SK-N-SH (cell line): ENCODE results near the gene PRR36. TPM values are rescaled to one million over a fixed set of nuclear protein-coding genes. Genes with fewer than 3 reads are reported as not detected.

Source experiments
- CTCF ChIA-PET: fragments of 300-600, 350-600 bp; formaldehyde crosslinking; extraction: SDS; loops from one replicate; lab custom pipeline; 2021; lab: Yijun Ruan, JAX
- POLR2A ChIA-PET: fragments of 350-600 bp; sonication (Branson Sonifier 250); formaldehyde crosslinking; extraction: SDS; loops from one replicate; lab custom pipeline; 2020; ENCODE audit warnings: antibody characterized with exemption, inconsistent platforms; lab: Yijun Ruan, JAX
- DNase-seq: peaks from one replicate; pipeline ENCODE4 v3.0.0; 2012
- H2AFZ ChIP-seq: fragments of 200-600 bp; sonication (generic); 2 replicates; pipeline ENCODE4 v1.8.1; 2016; ENCODE audit warnings: antibody characterized with exemption, mild to moderate bottlenecking, low read depth
- H3F3A ChIP-seq: fragments of 200-600 bp; sonication (generic); replicated peaks from 2 replicates; pipeline ENCODE3; 2016; ENCODE audit warnings: antibody characterized with exemption, mild to moderate bottlenecking; ENCODE audit not compliant: insufficient read depth
- H3K27ac ChIP-seq, 2 experiments: fragments of 200-500 bp in 1 of 2; fragments of 200-600 bp in 1 of 2; sonication (Bioruptor generic) in 1 of 2; sonication (generic), shearing (Covaris generic) in 1 of 2; 2 replicates each; pipeline versions ENCODE4 v1.5.1 to v1.6.1; 2014 to 2016; ENCODE audit warnings: low read depth in 2 of 2, inconsistent platforms in 1 of 2, low read length in 1 of 2, mild to moderate bottlenecking in 1 of 2, mixed read lengths in 1 of 2
- H3K27me3 ChIP-seq: fragments of 200-600 bp; sonication (generic), shearing (Covaris generic); 2 replicates; pipeline ENCODE4 v1.6.1; 2016; ENCODE audit warnings: mixed run types; ENCODE audit not compliant: insufficient read depth
- H3K36me3 ChIP-seq, 2 experiments: fragments of 200-500 bp in 1 of 2; fragments of 200-600 bp in 1 of 2; sonication (Bioruptor generic) in 1 of 2; sonication (generic) in 1 of 2; replicated peaks in 1 of 2; 2 replicates each; pipeline versions ENCODE3 to v1.5.1; 2014 to 2016; ENCODE audit warnings: low read length in 1 of 2, mild to moderate bottlenecking in 1 of 2; ENCODE audit not compliant: insufficient read depth in 2 of 2, control insufficient read depth in 1 of 2
- H3K4me1 ChIP-seq, 2 experiments: fragments of 200-500 bp in 1 of 2; fragments of 200-600 bp in 1 of 2; sonication (Bioruptor generic) in 1 of 2; sonication (generic), shearing (Covaris generic) in 1 of 2; 2 replicates each; pipeline versions ENCODE4 v1.5.1 to v1.6.1; 2014 to 2016; ENCODE audit warnings: low read depth in 1 of 2, low read length in 1 of 2, mixed run types in 1 of 2; ENCODE audit not compliant: insufficient read depth in 2 of 2, control insufficient read depth in 1 of 2
- H3K4me2 ChIP-seq: fragments of 200-600 bp; sonication (generic), shearing (Covaris generic); 2 replicates; pipeline ENCODE4 v1.6.1; 2017; ENCODE audit warnings: mixed run types
- H3K4me3 ChIP-seq, 2 experiments: fragments of 200-500 bp in 1 of 2; fragments of 200-600 bp in 1 of 2; sonication (Bioruptor generic) in 1 of 2; sonication (generic), shearing (Covaris generic) in 1 of 2; 2 replicates each; pipeline versions ENCODE4 v1.5.1 to v1.8.1; 2014 to 2016; ENCODE audit warnings: low read depth in 2 of 2, inconsistent platforms in 1 of 2, low read length in 1 of 2, mild to moderate bottlenecking in 1 of 2, mixed read lengths in 1 of 2, moderate library complexity in 1 of 2
- H3K79me2 ChIP-seq: fragments of 200-600 bp; sonication (generic); 2 replicates; pipeline ENCODE4 v1.8.1; 2017; ENCODE audit warnings: mild to moderate bottlenecking; ENCODE audit not compliant: insufficient read depth
- H3K9ac ChIP-seq: fragments of 200-600 bp; sonication (generic); 2 replicates; pipeline ENCODE4 v1.6.1; 2017; ENCODE audit warnings: mixed run types
- H3K9me2 ChIP-seq: fragments of 200-600 bp; sonication (generic); 2 replicates; pipeline ENCODE4 v1.6.1; 2017; ENCODE audit warnings: mixed run types
- H3K9me3 ChIP-seq: fragments of 200-600 bp; sonication (generic); 2 replicates; pipeline ENCODE4 v1.6.1; 2017; ENCODE audit warnings: mixed run types, mild to moderate bottlenecking, moderate library complexity
- H4K20me1 ChIP-seq: fragments of 200-600 bp; sonication (generic); 2 replicates; pipeline ENCODE4 v1.6.1; 2017; ENCODE audit warnings: mild to moderate bottlenecking, mixed run types; ENCODE audit not compliant: insufficient read depth
- CHD2 ChIP-seq: fragments of 150-350 bp; IDR thresholded peaks from 2 replicates; pipeline ENCODE4 v1.6.1; 2018; ENCODE audit warnings: low read length; ENCODE audit not compliant: partially characterized antibody
- ELF1 ChIP-seq: IDR thresholded peaks from 2 replicates; pipeline ENCODE4 v1.4.0; 2012
- EZH2phosphoT487 ChIP-seq: fragments of 200-600 bp; sonication (generic); IDR thresholded peaks from 2 replicates; pipeline ENCODE4 v1.6.1; 2017; ENCODE audit warnings: low read depth, mixed run types, mild to moderate bottlenecking, antibody characterized with exemption, moderate library complexity, borderline replicate concordance
- FOXJ3 ChIP-seq: sonication (generic); formaldehyde crosslinking; IDR thresholded peaks from 2 replicates; pipeline ENCODE4 v1.5.1; 2020; ENCODE audit warnings: mild to moderate bottlenecking, missing genetic modification reagents
- FOXM1 ChIP-seq: IDR thresholded peaks from 2 replicates; pipeline ENCODE4 v1.4.0; 2012; ENCODE audit warnings: low read depth, mild to moderate bottlenecking
- GABPA ChIP-seq: IDR thresholded peaks from 2 replicates; pipeline ENCODE4 v1.4.0; 2012; ENCODE audit warnings: low read depth, mild to moderate bottlenecking
- IRF3 ChIP-seq: fragments of 150-350 bp; IDR thresholded peaks from 2 replicates; pipeline ENCODE4 v1.6.1; 2016; ENCODE audit warnings: mild to moderate bottlenecking, low read depth, low read length
- MEF2A ChIP-seq: IDR thresholded peaks from 2 replicates; pipeline ENCODE4 v1.4.0; 2012; ENCODE audit warnings: low read depth, borderline replicate concordance
- MXI1 ChIP-seq: IDR thresholded peaks from 2 replicates; pipeline ENCODE4 v1.6.1; 2012; ENCODE audit warnings: mild to moderate bottlenecking, low read depth, low read length, improper control_type of control experiment
- NFIC ChIP-seq: IDR thresholded peaks from 2 replicates; pipeline ENCODE4 v1.4.0; 2012; ENCODE audit warnings: borderline replicate concordance
- NRF1 ChIP-seq: IDR thresholded peaks from 2 replicates; pipeline ENCODE4 v1.6.1; 2012; ENCODE audit warnings: low read depth, mild to moderate bottlenecking, low read length
- RAD21 ChIP-seq: IDR thresholded peaks from 2 replicates; pipeline ENCODE4 v1.6.1; 2012; ENCODE audit warnings: mild to moderate bottlenecking, low read length
- RCOR1 ChIP-seq: fragments of 150-350 bp; IDR thresholded peaks from 2 replicates; pipeline ENCODE4 v1.6.1; 2017; ENCODE audit warnings: antibody characterized with exemption, low read length
- RXRA ChIP-seq: IDR thresholded peaks from 2 replicates; pipeline ENCODE4 v1.4.0; 2012; ENCODE audit warnings: low read depth, mild to moderate bottlenecking, borderline replicate concordance
- SIN3A ChIP-seq: IDR thresholded peaks from 2 replicates; pipeline ENCODE4 v1.6.1; 2012; ENCODE audit warnings: low read depth, mild to moderate bottlenecking, low read length, moderate library complexity, borderline replicate concordance
- SMC3 ChIP-seq: IDR thresholded peaks from 2 replicates; pipeline ENCODE4 v1.6.1; 2012; ENCODE audit warnings: low read depth, low read length, improper control_type of control experiment
- USF1 ChIP-seq: IDR thresholded peaks from 2 replicates; pipeline ENCODE4 v1.4.0; 2012; ENCODE audit warnings: low read depth, borderline replicate concordance
- YY1 ChIP-seq: IDR thresholded peaks from 2 replicates; pipeline ENCODE4 v1.4.0; 2012; ENCODE audit warnings: low read depth, mild to moderate bottlenecking
- ZBTB33 ChIP-seq: IDR thresholded peaks from 2 replicates; pipeline ENCODE4 v1.4.0; 2012; ENCODE audit warnings: low read depth, borderline replicate concordance
- WGBS: methylation state at CpG from one replicate; pipeline ENCODE4 v1.1.6; 2017; ENCODE audit warnings: low lambda C conversion rate; 5-methylcytosine and 5-hydroxymethylcytosine counted together
- polyA plus RNA-seq, 3 experiments: library from polyadenylated mRNA; depleted of rRNA; stranded (reverse); fragments of >200 nt; gene quantifications; 2 replicates each; pipeline ENCODE4 v1.2.3, GENCODE V29; 2012
- TF ChIP-seq, protein P1 (sequence below): fragments of 150-350 bp; IDR thresholded peaks from 2 replicates; pipeline ENCODE4 v1.6.1; 2017; ENCODE audit warnings: antibody characterized with exemption, low read length, low read depth, borderline replicate concordance
- TF ChIP-seq, protein P2 (sequence below): IDR thresholded peaks from 2 replicates; pipeline ENCODE4 v1.4.0; 2012; ENCODE audit warnings: low read depth

The PRR36 gene
- polyA plus RNA-seq, 1 of the 3 experiments (the other 2 are of a cell fraction) = 0.18 TPM

DNA sequence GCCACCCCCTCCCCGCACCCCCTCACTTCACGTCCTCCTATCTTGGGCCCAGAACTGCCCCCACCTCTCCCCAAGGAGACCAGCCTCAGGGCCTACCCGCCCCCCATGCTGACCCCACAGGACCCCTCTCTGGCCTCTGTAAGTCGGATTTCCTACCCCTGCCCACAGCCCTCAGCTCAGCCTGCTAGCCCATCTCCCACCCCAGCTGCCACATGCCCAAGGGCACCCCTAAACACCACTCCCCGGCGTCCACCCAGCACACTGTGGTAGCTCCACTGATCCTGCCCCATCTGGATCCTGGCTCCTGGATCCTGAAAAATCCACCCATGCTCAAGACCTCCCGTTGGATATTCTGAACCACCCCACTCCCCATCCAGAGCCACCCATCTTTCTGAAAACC lies 43.4 kb downstream of the PRR36 start:
- peak overlapping the region; percentile 81 for H3K4me2 ChIP-seq
- peaks cover 4% of the 10 kb centered on the region; the same call in 1 of the 2 replicates for H3K79me2 ChIP-seq
- ChIA-PET POLR2A (no interaction called here), CTCF (interaction anchor here (1.0 to 2.8 kb wide), 4 partner anchors 10 to 73 kb away, joined by 3 to 15 read pairs (median 5); partner anchors contain the start of gene MAP2K7)
- peaks cover 0 to 7% of the 10 kb centered on the region in 2 experiments; a peak in 1 of 4 replicates for H3K4me1 ChIP-seq
- TF ChIP-seq RAD21 = no peak
- no peak for TF ChIP-seq ELF1
- TF ChIP-seq MEF2A = no peak
- no peak for TF ChIP-seq SIN3A
- TF ChIP-seq, protein P1, sequence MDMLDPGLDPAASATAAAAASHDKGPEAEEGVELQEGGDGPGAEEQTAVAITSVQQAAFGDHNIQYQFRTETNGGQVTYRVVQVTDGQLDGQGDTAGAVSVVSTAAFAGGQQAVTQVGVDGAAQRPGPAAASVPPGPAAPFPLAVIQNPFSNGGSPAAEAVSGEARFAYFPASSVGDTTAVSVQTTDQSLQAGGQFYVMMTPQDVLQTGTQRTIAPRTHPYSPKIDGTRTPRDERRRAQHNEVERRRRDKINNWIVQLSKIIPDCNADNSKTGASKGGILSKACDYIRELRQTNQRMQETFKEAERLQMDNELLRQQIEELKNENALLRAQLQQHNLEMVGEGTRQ = no peak
- peaks cover 24% of the 10 kb centered on the region; the same call in 1 of the 2 replicates for H3K27me3 ChIP-seq
- no peaks in the 10 kb centered on the region for H3F3A ChIP-seq
- no peaks in the 10 kb centered on the region for H4K20me1 ChIP-seq
- H3K4me3 ChIP-seq = peak overlapping the region; percentile 52 to 60; a peak in 3 of 4 replicates
- H3K9me2 ChIP-seq = no peaks in the 10 kb centered on the region
- no peak overlapping the region for H3K27ac ChIP-seq
- WGBS = 46% methylated on average over 7 of the region's 7 CpGs
- DNase-seq = no peak
- peak overlapping the region; percentile 28; the same call in 1 of the 2 replicates for H3K9ac ChIP-seq
- no peaks in the 10 kb centered on the region for H3K36me3 ChIP-seq
- H2AFZ ChIP-seq = no peak overlapping the region
- no peaks in the 10 kb centered on the region for H3K9me3 ChIP-seq

DNA sequence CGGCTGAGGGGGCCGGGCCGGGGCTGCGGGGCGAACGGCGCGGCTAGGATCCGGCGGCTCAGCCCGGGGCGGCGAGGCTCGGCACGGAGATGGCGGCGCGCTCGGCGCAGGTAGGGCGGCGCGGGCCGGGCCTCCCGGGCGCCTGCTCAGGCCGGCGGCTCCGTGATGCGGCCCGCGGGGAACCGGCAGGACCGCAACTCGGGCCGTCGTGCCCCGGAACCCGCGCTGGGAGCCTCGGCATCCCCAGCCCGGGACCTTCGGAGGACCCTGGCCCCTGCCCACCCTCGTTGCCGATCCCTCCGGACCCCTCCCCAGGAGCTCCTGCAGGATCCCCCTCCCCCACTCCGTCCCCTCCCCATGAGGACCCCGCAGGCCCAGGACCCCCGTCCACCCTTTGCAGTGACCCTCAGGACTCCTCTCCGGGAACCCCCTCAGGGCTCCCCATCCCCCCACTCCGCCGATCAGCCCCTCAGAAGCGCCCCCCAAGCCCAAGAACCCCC lies 43.9 kb downstream of the PRR36 start:
- DNase-seq = no peak
- no peaks in the 10 kb centered on the region for H4K20me1 ChIP-seq
- no peaks in the 10 kb centered on the region for H3K36me3 ChIP-seq
- peaks cover 4% of the 10 kb centered on the region; the same call in 1 of the 2 replicates for H3K79me2 ChIP-seq
- peaks cover 0 to 7% of the 10 kb centered on the region in 2 experiments; a peak in 1 of 4 replicates for H3K4me1 ChIP-seq
- no peaks in the 10 kb centered on the region for H3K9me3 ChIP-seq
- no peak overlapping the region for H2AFZ ChIP-seq
- peak overlapping the region; percentile 52 to 60; a peak in 3 of 4 replicates for H3K4me3 ChIP-seq
- H3K27me3 ChIP-seq = peaks cover 27% of the 10 kb centered on the region
- H3K9me2 ChIP-seq = no peaks in the 10 kb centered on the region
- H3K4me2 ChIP-seq = peak overlapping the region; percentile 81
- peak overlapping the region; percentile 28; the same call in 1 of the 2 replicates for H3K9ac ChIP-seq
- no peak overlapping the region for H3K27ac ChIP-seq
- 11% methylated on average over 14 of the region's 53 CpGs for WGBS
- no peaks in the 10 kb centered on the region for H3F3A ChIP-seq
- POLR2A ChIA-PET = no interaction called here
- TF ChIP-seq MEF2A (no peak), CHD2 (no peak), GABPA (no peak), IRF3 (no peak), EZH2phosphoT487 (no peak), FOXM1 (no peak), NRF1 (no peak), USF1 (no peak), SMC3 (no peak), NFIC (no peak), RCOR1 (no peak), FOXJ3 (CRISPR knock-in tag) (no peak), MXI1 (no peak), ELF1 (no peak), ZBTB33 (no peak), YY1 (no peak), RAD21 (no peak), RXRA (no peak)
- TF ChIP-seq, protein P2, sequence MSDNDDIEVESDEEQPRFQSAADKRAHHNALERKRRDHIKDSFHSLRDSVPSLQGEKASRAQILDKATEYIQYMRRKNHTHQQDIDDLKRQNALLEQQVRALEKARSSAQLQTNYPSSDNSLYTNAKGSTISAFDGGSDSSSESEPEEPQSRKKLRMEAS = no peak
- CTCF ChIA-PET = interaction anchor here (1.0 kb wide), 1 partner anchor 73 kb away, joined by 3 read pairs; the partner anchor contains the start of gene MAP2K7
